ENCODE results near the gene SRRM3. TPM values are rescaled to one million over a fixed set of nuclear protein-coding genes. Genes with fewer than 3 reads are reported as not detected.
A peak's percentile ranks its signal among the peaks of the same experiment; 100 is the strongest.
"Not testable (repeated sequence)": the region's sequence is repeated elsewhere in the genome, so short reads cannot be mapped to it uniquely, and the experiment has no call there.

The SRRM3 gene
- total RNA-seq, 2 experiments from 2014 or later, result not detected

DNA sequence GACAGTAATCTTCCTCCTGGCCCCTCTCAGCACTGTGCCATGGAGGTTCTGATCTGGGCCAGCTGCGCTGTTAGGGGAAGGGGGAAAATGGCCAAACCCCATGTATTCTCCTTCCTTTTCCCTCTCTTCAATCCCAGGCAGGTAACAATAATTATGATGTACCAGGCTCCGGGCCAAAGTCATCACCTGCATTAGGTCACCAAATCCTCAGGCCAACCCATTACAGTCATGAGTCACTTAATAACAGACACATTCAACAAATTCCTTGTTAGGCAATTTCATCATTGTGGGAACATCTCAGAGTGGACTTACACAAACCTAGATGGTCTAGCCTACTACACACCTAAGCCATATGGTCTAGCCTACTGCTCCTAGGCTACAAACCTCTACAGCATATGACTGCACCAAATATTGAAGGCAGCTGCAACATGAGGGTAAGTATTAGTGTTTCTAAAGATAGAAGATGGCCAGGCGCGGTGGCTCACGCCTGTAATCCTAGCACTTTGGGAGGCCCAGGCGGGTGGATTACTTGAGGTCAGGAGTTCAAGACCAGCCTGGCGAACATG, 98.6 kb downstream of the SRRM3 start:
- Mint-ChIP-seq H3K27ac (no peak overlapping the region), H3K4me3 (no peak overlapping the region), H3K27me3 (ENCODE audit: low read depth) (peaks cover 9% of the 10 kb centered on the region), H3K36me3 (ENCODE audit: low read depth) (peaks cover 4% of the 10 kb centered on the region), H3K9me3 (ENCODE audit: insufficient read depth) (no peaks in the 10 kb centered on the region), H3K4me1 (ENCODE audit: low read depth) (peaks cover 19% of the 10 kb centered on the region)
- ChIA-PET CTCF (interaction anchor here (1.5 kb wide), 1 partner anchor 9 kb away, joined by 6 read pairs; no protein-coding TSS in a partner anchor), POLR2A (no interaction called here)
- DNase-seq (no peak), ATAC-seq (no peak)

DNA sequence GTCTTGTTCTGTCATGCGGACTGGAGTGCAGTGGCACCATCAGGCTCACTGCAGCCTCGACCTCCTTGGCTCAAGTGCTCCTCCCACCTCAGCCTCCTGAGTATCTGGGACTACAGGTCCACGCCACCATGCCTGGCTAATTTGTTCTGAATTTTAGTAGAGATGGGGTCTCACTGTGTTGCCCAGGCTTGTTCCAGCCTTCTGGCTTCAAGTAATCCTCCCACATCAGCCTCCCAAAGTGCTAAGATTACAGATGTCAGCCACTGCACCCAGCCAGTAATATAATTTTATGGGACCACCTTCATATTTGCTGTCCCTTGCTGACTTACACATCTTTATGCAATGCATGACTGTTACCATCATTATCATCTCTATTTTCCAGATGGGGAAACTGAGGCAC, 99.3 kb downstream of the SRRM3 start:
- POLR2A ChIA-PET, result no interaction called here
- Mint-ChIP-seq H3K36me3 (ENCODE audit: low read depth) (peaks cover 4% of the 10 kb centered on the region), H3K9me3 (ENCODE audit: insufficient read depth) (no peaks in the 10 kb centered on the region), H3K27me3 (ENCODE audit: low read depth) (peaks cover 9% of the 10 kb centered on the region), H3K4me1 (ENCODE audit: low read depth) (peaks cover 19% of the 10 kb centered on the region), H3K4me3 (no peak overlapping the region), H3K27ac (no peak overlapping the region)
- ATAC-seq (no peak), DNase-seq (no peak)
- CTCF ChIA-PET, result no interaction called here

DNA sequence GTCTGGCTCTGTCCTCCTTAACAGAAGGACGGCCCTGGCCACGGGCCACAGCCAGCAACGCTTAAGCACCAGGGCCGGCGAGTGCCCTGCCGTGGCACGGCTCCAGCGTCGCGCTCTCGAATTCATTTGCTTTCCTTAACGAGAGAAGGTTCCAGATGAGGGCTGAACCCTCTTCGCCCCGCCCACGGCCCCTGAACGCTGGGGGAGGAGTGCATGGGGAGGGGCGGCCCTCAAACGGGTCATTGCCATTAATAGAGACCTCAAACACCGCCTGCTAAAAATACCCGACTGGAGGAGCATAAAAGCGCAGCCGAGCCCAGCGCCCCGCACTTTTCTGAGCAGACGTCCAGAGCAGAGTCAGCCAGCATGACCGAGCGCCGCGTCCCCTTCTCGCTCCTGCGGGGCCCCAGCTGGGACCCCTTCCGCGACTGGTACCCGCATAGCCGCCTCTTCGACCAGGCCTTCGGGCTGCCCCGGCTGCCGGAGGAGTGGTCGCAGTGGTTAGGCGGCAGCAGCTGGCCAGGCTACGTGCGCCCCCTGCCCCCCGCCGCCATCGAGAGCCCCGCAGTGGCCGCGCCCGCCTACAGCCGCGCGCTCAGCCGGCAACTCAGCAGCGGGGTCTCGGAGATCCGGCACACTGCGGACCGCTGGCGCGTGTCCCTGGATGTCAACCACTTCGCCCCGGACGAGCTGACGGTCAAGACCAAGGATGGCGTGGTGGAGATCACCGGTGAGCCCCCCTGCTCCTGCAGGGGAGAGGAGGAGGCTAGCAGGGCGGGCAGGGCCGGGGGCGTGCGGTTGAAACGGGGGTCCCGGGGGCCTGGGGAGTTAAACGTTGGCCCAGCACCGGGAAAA, 100.9 kb downstream of the SRRM3 start, which contains the start of gene HSPB1:
Gene HSPB1 (plus strand): TSS at position 327 of the 855 bp plus-strand sequence. CDS start 40 bp downstream, at position 367.
- Mint-ChIP-seq H3K36me3 (ENCODE audit: low read depth) (peaks cover 4% of the 10 kb centered on the region), H3K4me1 (ENCODE audit: low read depth) (peaks cover 19% of the 10 kb centered on the region), H3K27ac (peak within 1 kb of the TSS; percentile 87), H3K9me3 (ENCODE audit: insufficient read depth) (no peaks in the 10 kb centered on the region), H3K27me3 (ENCODE audit: low read depth) (peaks cover 9% of the 10 kb centered on the region), H3K4me3 (peak within 1 kb of the TSS; percentile 90)
- ATAC-seq, result peak; percentile 43
- ChIA-PET CTCF (interaction anchor here (1.2 to 8.7 kb wide), 4 partner anchors 11 to 124 kb away, joined by 3 to 68 read pairs (median 12); no protein-coding TSS in a partner anchor), POLR2A (interaction anchor here (0.8 to 5.7 kb wide), 5 partner anchors 11 to 55 kb away, joined by 3 to 27 read pairs (median 3); no protein-coding TSS in a partner anchor)
- peak; percentile 61 for DNase-seq

- POLR2A ChIA-PET, result interaction anchor here (0.8 to 5.7 kb wide), 4 partner anchors 11 to 14 kb away, joined by 3 to 27 read pairs (median 4); no protein-coding TSS in a partner anchor
- Mint-ChIP-seq H3K4me1 (ENCODE audit: low read depth) (peaks cover 19% of the 10 kb centered on the region), H3K27me3 (ENCODE audit: low read depth) (peaks cover 9% of the 10 kb centered on the region), H3K36me3 (ENCODE audit: low read depth) (peaks cover 4% of the 10 kb centered on the region), H3K9me3 (ENCODE audit: insufficient read depth) (no peaks in the 10 kb centered on the region), H3K27ac (peak overlapping the region; percentile 87), H3K4me3 (peak overlapping the region; percentile 90)
- DNase-seq (peak; percentile 79), ATAC-seq (peak; percentile 70)
- CTCF ChIA-PET, result interaction anchor here (1.2 to 8.7 kb wide), 4 partner anchors 10 to 125 kb away, joined by 3 to 68 read pairs (median 12); no protein-coding TSS in a partner anchor
Measured at GRCh38 chr7:76303202-76304147, 101.8 kb downstream of the SRRM3 start.

GRCh38 chr7:76304888-76305375, 103.2 kb downstream of the SRRM3 start:
- peaks cover 9% of the 10 kb centered on the region for H3K27me3 Mint-ChIP-seq (ENCODE audit: low read depth)
- POLR2A ChIA-PET, result interaction anchor here (5.7 kb wide), 1 partner anchor 13 kb away, joined by 27 read pairs; no protein-coding TSS in a partner anchor
- ATAC-seq (no peak), DNase-seq (no peak)
- CTCF ChIA-PET, result interaction anchor here (0.6 to 8.7 kb wide), 5 partner anchors 9 to 127 kb away, joined by 3 to 68 read pairs (median 8); no protein-coding TSS in a partner anchor
- no peak overlapping the region for H3K27ac Mint-ChIP-seq
- H3K36me3 Mint-ChIP-seq (ENCODE audit: low read depth), result peaks cover 4% of the 10 kb centered on the region
- no peaks in the 10 kb centered on the region for H3K9me3 Mint-ChIP-seq (ENCODE audit: insufficient read depth)
- peaks cover 19% of the 10 kb centered on the region for H3K4me1 Mint-ChIP-seq (ENCODE audit: low read depth)
- peak overlapping the region; percentile 12 for H3K4me3 Mint-ChIP-seq

GRCh38 chr7:76308874-76309273, 107.2 kb downstream of the SRRM3 start:
- H3K27me3 Mint-ChIP-seq (ENCODE audit: low read depth); H3K4me3 Mint-ChIP-seq; H3K9me3 Mint-ChIP-seq (ENCODE audit: insufficient read depth); H3K27ac Mint-ChIP-seq; H3K36me3 Mint-ChIP-seq (ENCODE audit: low read depth); DNase-seq; ATAC-seq: not testable (repeated sequence)
- ChIA-PET POLR2A (interaction anchor here (1.6 kb wide), 1 partner anchor 9 kb away, joined by 13 read pairs; no protein-coding TSS in a partner anchor), CTCF (interaction anchor here (1.2 to 8.7 kb wide), 2 partner anchors 9 to 17 kb away, joined by 3 to 68 read pairs; no protein-coding TSS in a partner anchor)
- peaks cover 11% of the 10 kb centered on the region for H3K4me1 Mint-ChIP-seq (ENCODE audit: low read depth)

GRCh38 chr7:76309341-76310101, 107.8 kb downstream of the SRRM3 start:
- not testable (repeated sequence) for DNase-seq; ATAC-seq; H3K4me3 Mint-ChIP-seq; H3K9me3 Mint-ChIP-seq (ENCODE audit: insufficient read depth); H3K27ac Mint-ChIP-seq; H3K36me3 Mint-ChIP-seq (ENCODE audit: low read depth); H3K27me3 Mint-ChIP-seq (ENCODE audit: low read depth)
- ChIA-PET CTCF (interaction anchor here (1.2 to 8.7 kb wide), 2 partner anchors 10 to 18 kb away, joined by 3 to 68 read pairs; no protein-coding TSS in a partner anchor), POLR2A (interaction anchor here (1.6 kb wide), 1 partner anchor 8 kb away, joined by 13 read pairs; no protein-coding TSS in a partner anchor)
- H3K4me1 Mint-ChIP-seq (ENCODE audit: low read depth), result peaks cover 10% of the 10 kb centered on the region

GRCh38 chr7:76310102-76310957, 108.6 kb downstream of the SRRM3 start:
- ATAC-seq (no peak), DNase-seq (no peak)
- Mint-ChIP-seq H3K4me1 (ENCODE audit: low read depth) (peaks cover 11% of the 10 kb centered on the region), H3K4me3 (no peak overlapping the region), H3K36me3 (ENCODE audit: low read depth) (no peaks in the 10 kb centered on the region), H3K27ac (no peak overlapping the region), H3K27me3 (ENCODE audit: low read depth) (no peaks in the 10 kb centered on the region), H3K9me3 (ENCODE audit: insufficient read depth) (no peaks in the 10 kb centered on the region)
- ChIA-PET CTCF (interaction anchor here (5.8 to 10.0 kb wide), 3 partner anchors 19 to 132 kb away, joined by 68 to 107 read pairs (median 93); no protein-coding TSS in a partner anchor), POLR2A (no interaction called here)

GRCh38 chr7:76311838-76312237, 110.1 kb downstream of the SRRM3 start:
- ChIA-PET POLR2A (interaction anchor here (0.6 kb wide), 2 partner anchors 19 to 1383 kb away, joined by 3 to 4 read pairs; no protein-coding TSS in a partner anchor), CTCF (interaction anchor here (0.6 to 10.0 kb wide), 7 partner anchors 15 to 429 kb away, joined by 3 to 107 read pairs (median 4); no protein-coding TSS in a partner anchor)
- not testable (repeated sequence) for DNase-seq; H3K36me3 Mint-ChIP-seq (ENCODE audit: low read depth); H3K9me3 Mint-ChIP-seq (ENCODE audit: insufficient read depth); H3K27ac Mint-ChIP-seq; ATAC-seq; H3K4me3 Mint-ChIP-seq; H3K27me3 Mint-ChIP-seq (ENCODE audit: low read depth)
- peaks cover 15% of the 10 kb centered on the region for H3K4me1 Mint-ChIP-seq (ENCODE audit: low read depth)

All from activated CD8-positive, alpha-beta T cell treated with anti-CD3 and anti-CD28 coated beads, Interleukin-2, amount 10 ng/mL, durations not matched to agents 7 days and 5 days (primary cell).